K562 (cell line): ENCODE measurements around the gene NT5DC1. TPM values are rescaled to one million over a fixed set of nuclear protein-coding genes. Genes with fewer than 3 reads are reported as not detected.

ENCODE experiments used
- ATAC-seq: fragments of 200-7000 bp; cut with Tn5 transposase; 3 replicates; pipeline ENCODE4 v1.9.1; 2020; ENCODE audit warnings: moderate library complexity
- BruUV-seq: library from RNA; stranded (reverse); fragments of 400-500 nt; replicated peaks from 2 replicates; lab custom pipeline; 2021; lab: Mats Ljungman, UMichigan
- CTCF ChIA-PET: fragments of 300-600 bp; formaldehyde crosslinking; extraction: SDS; loops from one replicate; lab custom pipeline; 2021; ENCODE audit warnings: low intra/inter-chr PET ratio; lab: Yijun Ruan, JAX
- POLR2A ChIA-PET: fragments of 300-600, 350-650 bp; sonication (Branson Sonifier 250); formaldehyde crosslinking; extraction: SDS; loops from one replicate; lab custom pipeline; 2021; ENCODE audit warnings: antibody characterized with exemption, inconsistent platforms; lab: Yijun Ruan, JAX
- DNase-seq, 4 experiments: peaks; one replicate each; pipeline versions ENCODE4 v3.0.0 to v3.0.0-alpha.2; 2011 to 2018; ENCODE audit warnings: low spot score in 3 of 4, mixed read lengths in 3 of 4; ENCODE audit errors: extremely low read depth in 1 of 4
- FAIRE-seq: peaks from 2 replicates; lab custom pipeline; 2011; peaks lifted over from hg19 to GRCh38; lab: Jason Lieb, UNC
- H2AFZ ChIP-seq: 2 replicates; pipeline ENCODE4 v1.6.0; 2011; ENCODE audit warnings: low read depth, low read length, control low read depth, inconsistent platforms
- H3K27ac ChIP-seq: fragments of 200-600 bp; 3 replicates; pipeline ENCODE4 v1.8.0; 2011; ENCODE audit warnings: low read depth, mild to moderate bottlenecking, control low read depth, inconsistent platforms, low read length, moderate library complexity, mixed read lengths; ENCODE audit errors: extremely low read depth
- H3K27me3 ChIP-seq, 2 experiments: fragments of 300-600 bp in 1 of 2; 2 replicates in 1 of 2; 3 replicates in 1 of 2; pipeline versions ENCODE4 v1.6.0 to v1.8.0; 2011; ENCODE audit warnings: inconsistent platforms in 2 of 2, low read length in 2 of 2, mild to moderate bottlenecking in 1 of 2, mixed read lengths in 1 of 2, moderate library complexity in 1 of 2; ENCODE audit not compliant: control insufficient read depth in 2 of 2, insufficient read depth in 2 of 2
- H3K36me3 ChIP-seq: fragments of 300-600 bp; 3 replicates; pipeline ENCODE4 v1.8.0; 2011; ENCODE audit warnings: mild to moderate bottlenecking, low read length, inconsistent platforms; ENCODE audit not compliant: control insufficient read depth, insufficient read depth
- H3K4me1 ChIP-seq, 2 experiments: fragments of 200-600 bp in 1 of 2; replicated peaks in 1 of 2; 2 replicates in 1 of 2; 3 replicates in 1 of 2; pipeline versions ENCODE4 v1.5.1 to v1.8.0; 2011; ENCODE audit warnings: inconsistent platforms in 2 of 2, low read length in 2 of 2, mild to moderate bottlenecking in 1 of 2, mixed read lengths in 1 of 2, moderate library complexity in 1 of 2; ENCODE audit not compliant: control insufficient read depth in 2 of 2, insufficient read depth in 2 of 2
- H3K4me2 ChIP-seq: 2 replicates; pipeline ENCODE4 v1.6.1; 2011; ENCODE audit warnings: low read length, control low read depth, inconsistent platforms, mixed read lengths; ENCODE audit not compliant: insufficient read depth
- H3K4me3 ChIP-seq: fragments of 200-600 bp; sonication (generic), shearing (Covaris generic); 2 replicates; pipeline ENCODE4 v1.5.1; 2016; ENCODE audit warnings: control low read depth, inconsistent platforms
- H3K79me2 ChIP-seq: fragments of 200-600 bp; 3 replicates; pipeline ENCODE4 v1.8.0; 2011; ENCODE audit warnings: low read length, inconsistent platforms; ENCODE audit not compliant: control insufficient read depth, insufficient read depth
- H3K9ac ChIP-seq, 2 experiments: 2 replicates each; pipeline versions ENCODE4 v1.6.0 to v1.6.1; 2011; ENCODE audit warnings: low read depth in 2 of 2, low read length in 2 of 2, control low read depth in 1 of 2, inconsistent platforms in 1 of 2, mild to moderate bottlenecking in 1 of 2, mixed read lengths in 1 of 2; ENCODE audit not compliant: insufficient read depth in 1 of 2
- H3K9me1 ChIP-seq: one replicate; pipeline ENCODE4 v1.6.0; 2011; ENCODE audit warnings: inconsistent platforms, mild to moderate bottlenecking, low read length, moderate library complexity; ENCODE audit not compliant: control insufficient read depth, insufficient read depth
- H3K9me3 ChIP-seq: replicated peaks from 2 replicates; pipeline ENCODE4 v1.5.1; 2011; ENCODE audit warnings: low read depth, low read length, inconsistent platforms; ENCODE audit not compliant: control insufficient read depth, insufficient read depth
- H4K20me1 ChIP-seq: replicated peaks from 2 replicates; pipeline ENCODE4 v1.6.1; 2011; ENCODE audit warnings: low read length, inconsistent platforms, mixed read lengths; ENCODE audit not compliant: control insufficient read depth, insufficient read depth
- EWSR1 ChIP-seq: fragments of 450-650 bp; IDR thresholded peaks from 2 replicates; pipeline ENCODE4 v1.6.1; 2018; ENCODE audit warnings: borderline replicate concordance, mild to moderate bottlenecking, low read depth, moderate library complexity; ENCODE audit not compliant: partially characterized antibody
- GTF2F1 ChIP-seq: IDR thresholded peaks from 2 replicates; pipeline ENCODE4 v1.6.1; 2011; ENCODE audit warnings: low read depth, low read length, improper control_type of control experiment
- HNRNPLL ChIP-seq: fragments of 200-400 bp; formaldehyde crosslinking; IDR thresholded peaks from 2 replicates; pipeline ENCODE4 v1.6.1; 2017; ENCODE audit warnings: low read length, low read depth, mild to moderate bottlenecking; ENCODE audit not compliant: poor library complexity, severe bottlenecking
- ZNF79 ChIP-seq: fragments of 250-450 bp; sonication (Bioruptor Pico); IDR thresholded peaks from 2 replicates; pipeline ENCODE4 v1.4.0; 2020; ENCODE audit warnings: low read depth, mild to moderate bottlenecking, moderate library complexity
- WGBS: fragments of 100-300 bp; shearing (Covaris generic); methylation state at CpG from one replicate; pipeline ENCODE4 v1.1.6; 2016; ENCODE audit warnings: low coverage, mixed read lengths; ENCODE audit not compliant: insufficient coverage; ENCODE audit errors: missing lambda C conversion rate; 5-methylcytosine and 5-hydroxymethylcytosine counted together
- in situ Hi-C: fragments of 300-500 bp; cut with MboI; formaldehyde crosslinking; loops from 4 replicates; pipeline ENCODE4 v1.15.0; 2018; ENCODE audit warnings: inconsistent platforms, mixed read lengths
- intact Hi-C: fragments of 100-400 bp; cut with micrococcal nuclease; formaldehyde crosslinking; loops from 2 replicates; pipeline ENCODE4 v1.14.2; 2022
- polyA plus RNA-seq, 8 experiments: library from polyadenylated mRNA; depleted of rRNA in 4 of 8; stranded (reverse) in 5 of 8; unstranded in 3 of 8; fragments of >200 nt; fragmentation: Nextera tagmentation in 2 of 8; fragmentation: Illumina TruSeq in 1 of 8; extraction: Ambion mirVana in 2 of 8; extraction: Trizol in 1 of 8; gene quantifications; 2 replicates each; pipeline versions ENCODE4 v1.2.1 to v1.2.3, GENCODE V29; 2011 to 2014; ENCODE audit warnings: inconsistent platforms in 1 of 8, missing spikeins in 1 of 8
- total RNA-seq, 7 experiments: library from RNA; depleted of rRNA in 6 of 7; stranded (reverse); fragments of >200 nt in 6 of 7; fragmentation: Illumina TruSeq in 2 of 7; extraction: Trizol in 2 of 7; gene quantifications; 2 replicates each; pipeline versions ENCODE4 v1.2.1 to v1.2.3, GENCODE V29; 2011 to 2021; ENCODE audit warnings: low replicate concordance in 1 of 7
- TF ChIP-seq, protein P1 (sequence below): fragments of 450-650 bp; formaldehyde crosslinking; IDR thresholded peaks from 2 replicates; pipeline ENCODE4 v1.4.0; 2020; ENCODE audit warnings: mild to moderate bottlenecking, moderate library complexity
- TF ChIP-seq, protein P2 (sequence below): fragments of 250-450 bp; sonication (Bioruptor Pico); IDR thresholded peaks from 2 replicates; pipeline ENCODE4 v1.8.0; 2022; ENCODE audit warnings: inconsistent platforms

The NT5DC1 gene
- total and polyA plus RNA-seq, 9 of the 15 experiments (the other 6 are each of a cell fraction or from before 2014, with no cell fraction given) = 4.9 to 28.5 (median 16.3) TPM

DNA sequence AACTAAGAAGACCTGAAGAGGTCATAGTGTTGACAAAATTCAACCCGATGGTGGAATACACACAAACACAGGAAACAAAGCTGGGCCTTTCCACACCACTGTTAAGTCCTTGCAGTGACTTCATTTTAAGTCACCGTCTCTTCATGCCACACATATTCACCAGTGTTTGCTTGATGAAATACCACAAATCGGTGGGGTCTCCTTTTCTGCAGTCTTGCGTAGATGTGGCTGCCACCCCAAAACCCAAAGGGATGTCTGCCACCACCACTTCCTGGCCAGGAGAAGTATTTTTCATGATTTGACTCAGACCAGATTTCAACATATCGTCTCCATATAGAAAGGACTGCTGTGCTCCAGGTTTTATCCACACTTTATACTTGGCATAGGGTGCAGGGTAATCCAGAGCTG is 36.3 kb downstream of the NT5DC1 start:
- TF ChIP-seq GTF2F1 (no peak), ZNF79 (no peak), HNRNPLL (no peak), EWSR1 (no peak)
- TF ChIP-seq, protein P1, sequence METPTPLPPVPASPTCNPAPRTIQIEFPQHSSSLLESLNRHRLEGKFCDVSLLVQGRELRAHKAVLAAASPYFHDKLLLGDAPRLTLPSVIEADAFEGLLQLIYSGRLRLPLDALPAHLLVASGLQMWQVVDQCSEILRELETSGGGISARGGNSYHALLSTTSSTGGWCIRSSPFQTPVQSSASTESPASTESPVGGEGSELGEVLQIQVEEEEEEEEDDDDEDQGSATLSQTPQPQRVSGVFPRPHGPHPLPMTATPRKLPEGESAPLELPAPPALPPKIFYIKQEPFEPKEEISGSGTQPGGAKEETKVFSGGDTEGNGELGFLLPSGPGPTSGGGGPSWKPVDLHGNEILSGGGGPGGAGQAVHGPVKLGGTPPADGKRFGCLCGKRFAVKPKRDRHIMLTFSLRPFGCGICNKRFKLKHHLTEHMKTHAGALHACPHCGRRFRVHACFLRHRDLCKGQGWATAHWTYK (CRISPR knock-in tag) = no peak
- TF ChIP-seq, protein P2, sequence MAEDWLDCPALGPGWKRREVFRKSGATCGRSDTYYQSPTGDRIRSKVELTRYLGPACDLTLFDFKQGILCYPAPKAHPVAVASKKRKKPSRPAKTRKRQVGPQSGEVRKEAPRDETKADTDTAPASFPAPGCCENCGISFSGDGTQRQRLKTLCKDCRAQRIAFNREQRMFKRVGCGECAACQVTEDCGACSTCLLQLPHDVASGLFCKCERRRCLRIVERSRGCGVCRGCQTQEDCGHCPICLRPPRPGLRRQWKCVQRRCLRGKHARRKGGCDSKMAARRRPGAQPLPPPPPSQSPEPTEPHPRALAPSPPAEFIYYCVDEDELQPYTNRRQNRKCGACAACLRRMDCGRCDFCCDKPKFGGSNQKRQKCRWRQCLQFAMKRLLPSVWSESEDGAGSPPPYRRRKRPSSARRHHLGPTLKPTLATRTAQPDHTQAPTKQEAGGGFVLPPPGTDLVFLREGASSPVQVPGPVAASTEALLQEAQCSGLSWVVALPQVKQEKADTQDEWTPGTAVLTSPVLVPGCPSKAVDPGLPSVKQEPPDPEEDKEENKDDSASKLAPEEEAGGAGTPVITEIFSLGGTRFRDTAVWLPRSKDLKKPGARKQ (CRISPR knock-in tag) = no peak
- POLR2A ChIA-PET = interaction anchor here (1.0 kb wide), 1 partner anchor 25 kb away, joined by 3 read pairs; no protein-coding TSS in a partner anchor
- in situ Hi-C loops (no loop called here), intact Hi-C loops (no loop called here)
- no peak for FAIRE-seq
- no peaks in the 10 kb centered on the region for H3K4me1 ChIP-seq
- CTCF ChIA-PET = no interaction called here
- no peak for DNase-seq
- no peaks in the 10 kb centered on the region for H3K27me3 ChIP-seq
- H3K4me2 ChIP-seq = no peak overlapping the region
- no TSS peak for BruUV-seq
- no peak overlapping the region for H3K4me3 ChIP-seq
- no peaks in the 10 kb centered on the region for H3K36me3 ChIP-seq
- H3K9me1 ChIP-seq = no peaks in the 10 kb centered on the region
- no peak for ATAC-seq
- H3K79me2 ChIP-seq = no peaks in the 10 kb centered on the region
- H3K9me3 ChIP-seq = no peaks in the 10 kb centered on the region
- H3K27ac ChIP-seq = no peak overlapping the region
- WGBS = 83% methylated on average over 5 of the region's 5 CpGs
- no peak overlapping the region for H2AFZ ChIP-seq
- H3K9ac ChIP-seq = no peak overlapping the region
- no peaks in the 10 kb centered on the region for H4K20me1 ChIP-seq
